MCF 10A (cell line): ENCODE measurements around the gene CWH43. TPM values are rescaled to one million over a fixed set of nuclear protein-coding genes. Genes with fewer than 3 reads are reported as not detected.
"Not testable (repeated sequence)": the region's sequence is repeated elsewhere in the genome, so short reads cannot be mapped to it uniquely, and the experiment has no call there.

Source experiments
- BruUV-seq: library from RNA; stranded (reverse); fragments of 400-500 nt; replicated peaks from 2 replicates; lab custom pipeline; 2021; lab: Mats Ljungman, UMichigan
- CTCF ChIA-PET: fragments of 300-600 bp; sonication (Branson Sonifier 250); formaldehyde crosslinking; extraction: SDS; loops from one replicate; lab custom pipeline; 2021; ENCODE audit warnings: antibody characterized with exemption, inconsistent platforms; lab: Yijun Ruan, JAX
- POLR2A ChIA-PET: fragments of 300-600, 350-650 bp; sonication (Branson Sonifier 250); formaldehyde crosslinking; extraction: SDS; loops from one replicate; lab custom pipeline; 2020; ENCODE audit warnings: antibody characterized with exemption, inconsistent platforms; lab: Yijun Ruan, JAX
- DNase-seq: peaks from one replicate; pipeline ENCODE4 v3.0.0-alpha.2; 2018; ENCODE audit not compliant: unreplicated experiment
- H3K27ac Mint-ChIP-seq: one replicate; pipeline ENCODE4 v1.8.0; 2022; ENCODE audit warnings: mild to moderate bottlenecking, low read depth, mixed read lengths; ENCODE audit not compliant: unreplicated experiment
- H3K27me3 Mint-ChIP-seq: one replicate; pipeline ENCODE4 v1.8.0; 2022; ENCODE audit warnings: mixed read lengths; ENCODE audit not compliant: insufficient read depth, unreplicated experiment
- H3K36me3 Mint-ChIP-seq: one replicate; pipeline ENCODE4 v1.8.0; 2022; ENCODE audit warnings: mild to moderate bottlenecking, moderate library complexity, mixed read lengths; ENCODE audit not compliant: insufficient read depth, unreplicated experiment
- H3K4me1 Mint-ChIP-seq: one replicate; pipeline ENCODE4 v1.8.0; 2022; ENCODE audit warnings: mixed read lengths; ENCODE audit not compliant: insufficient read depth, unreplicated experiment
- H3K4me3 Mint-ChIP-seq: one replicate; pipeline ENCODE4 v1.8.0; 2022; ENCODE audit warnings: mild to moderate bottlenecking, moderate library complexity, mixed read lengths; ENCODE audit not compliant: unreplicated experiment
- H3K9me3 Mint-ChIP-seq: one replicate; pipeline ENCODE4 v1.8.0; 2022; ENCODE audit warnings: mixed read lengths; ENCODE audit not compliant: unreplicated experiment
- intact Hi-C: fragments of 100-400 bp; cut with micrococcal nuclease; formaldehyde crosslinking; loops from 2 replicates; pipeline ENCODE4 v1.14.1; 2022
- total RNA-seq: library from RNA; stranded (reverse); gene quantifications from 2 replicates; pipeline ENCODE4 v1.2.3, GENCODE V29; 2022

The CWH43 gene
- total RNA-seq, 1 experiment from 2014 or later, result not detected

GRCh38 chr4:49105248-49105904 is 119.3 kb downstream of the CWH43 start:
- intact Hi-C loops, result not testable (repeated sequence)

GRCh38 chr4:49107262-49107661 is 121.2 kb downstream of the CWH43 start:
- peaks cover 92% of the 10 kb centered on the region for H3K9me3 Mint-ChIP-seq
- H3K4me1 Mint-ChIP-seq, intact Hi-C loops, BruUV-seq, H3K27me3 Mint-ChIP-seq, POLR2A ChIA-PET, CTCF ChIA-PET, H3K36me3 Mint-ChIP-seq, H3K27ac Mint-ChIP-seq, H3K4me3 Mint-ChIP-seq: not testable (repeated sequence)
- DNase-seq, result peak; percentile 41

More at GRCh38 chr4:49105248-49105904, 119.3 kb downstream of the CWH43 start:
- H3K27ac Mint-ChIP-seq, POLR2A ChIA-PET, DNase-seq, H3K4me3 Mint-ChIP-seq, H3K4me1 Mint-ChIP-seq, H3K27me3 Mint-ChIP-seq, BruUV-seq, CTCF ChIA-PET, H3K36me3 Mint-ChIP-seq: not testable (repeated sequence)
- H3K9me3 Mint-ChIP-seq, result peaks cover 84% of the 10 kb centered on the region

DNA sequence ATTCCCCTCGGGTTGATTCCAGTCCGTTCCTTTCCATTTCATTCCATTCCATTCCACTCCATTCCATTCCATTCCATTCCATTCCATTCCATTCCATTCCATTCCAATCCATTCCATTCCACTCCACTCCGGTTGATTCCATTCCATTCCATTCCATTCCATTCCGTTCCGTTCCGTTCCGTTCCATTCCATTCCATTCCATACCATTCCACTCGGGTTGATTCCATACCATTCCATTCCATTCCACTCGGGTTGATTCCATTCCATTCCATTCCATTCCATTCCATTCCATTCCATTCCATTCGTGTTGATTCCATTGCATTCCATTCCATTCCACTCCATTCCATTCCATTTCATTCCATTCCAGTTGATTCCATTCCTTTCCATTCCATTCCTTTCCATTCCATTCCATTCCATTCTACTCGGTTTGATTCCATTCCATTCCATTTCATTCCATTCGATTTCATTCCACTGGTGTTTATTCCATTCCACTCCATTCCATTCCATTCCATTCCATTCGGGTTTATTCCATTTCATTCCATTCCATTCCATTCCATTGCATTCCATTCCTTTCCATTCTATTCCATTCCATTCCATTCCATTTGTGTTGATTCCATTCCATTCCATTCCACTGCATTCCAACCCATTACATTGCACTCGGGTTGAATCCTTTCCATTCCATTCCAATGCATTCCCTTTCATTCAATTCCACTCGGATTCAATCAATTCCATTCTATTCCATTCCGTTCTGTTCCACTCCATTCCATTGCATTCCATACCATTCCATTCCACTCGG is 122.3 kb downstream of the CWH43 start:
- CTCF ChIA-PET, H3K4me3 Mint-ChIP-seq, H3K36me3 Mint-ChIP-seq, H3K27ac Mint-ChIP-seq, H3K4me1 Mint-ChIP-seq, intact Hi-C loops, POLR2A ChIA-PET, BruUV-seq, DNase-seq, H3K27me3 Mint-ChIP-seq: not testable (repeated sequence)
- H3K9me3 Mint-ChIP-seq, result peaks cover 89% of the 10 kb centered on the region

DNA sequence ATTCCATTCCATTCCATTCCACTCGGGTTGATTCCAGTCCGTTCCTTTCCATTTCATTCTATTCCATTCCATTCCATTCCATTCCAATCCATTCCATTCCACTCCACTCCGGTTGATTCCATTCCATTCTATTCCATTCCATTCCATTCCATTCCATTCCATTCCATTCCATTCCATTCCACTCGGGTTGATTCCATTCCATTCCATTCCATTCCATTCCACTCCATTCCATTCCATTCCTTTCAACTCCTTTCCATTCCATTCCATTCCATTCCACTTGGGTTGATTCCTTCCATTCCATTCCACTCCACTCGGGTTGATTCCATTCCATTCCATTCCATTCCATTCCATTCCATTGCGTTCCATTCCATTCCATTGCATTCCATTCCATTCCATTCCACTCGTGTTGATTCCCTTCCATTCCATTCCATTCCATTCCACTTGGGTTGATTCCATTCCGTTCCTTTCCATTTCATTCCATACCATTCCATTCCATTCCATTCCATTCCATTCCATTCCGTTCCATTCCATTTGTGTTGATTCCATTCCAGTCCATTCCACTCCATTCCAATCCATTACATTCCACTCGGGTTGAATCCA is 123.6 kb downstream of the CWH43 start:
- H3K4me3 Mint-ChIP-seq, DNase-seq, POLR2A ChIA-PET, CTCF ChIA-PET, H3K27me3 Mint-ChIP-seq, H3K27ac Mint-ChIP-seq, H3K36me3 Mint-ChIP-seq, intact Hi-C loops, H3K4me1 Mint-ChIP-seq, BruUV-seq: not testable (repeated sequence)
- peaks cover 86% of the 10 kb centered on the region for H3K9me3 Mint-ChIP-seq

GRCh38 chr4:49110579-49110978 is 124.5 kb downstream of the CWH43 start:
- intact Hi-C loops, H3K27me3 Mint-ChIP-seq, H3K27ac Mint-ChIP-seq, DNase-seq, POLR2A ChIA-PET, CTCF ChIA-PET, H3K4me3 Mint-ChIP-seq, H3K4me1 Mint-ChIP-seq, H3K36me3 Mint-ChIP-seq, BruUV-seq: not testable (repeated sequence)
- peaks cover 84% of the 10 kb centered on the region for H3K9me3 Mint-ChIP-seq

Other genes starting within 250 kb of the CWH43 start
- gene FRYL, start 206.0 kb upstream of the CWH43 start, total RNA-seq, result 52.3 and 53.9 TPM in 2 replicates
- 207 and 224 TPM in 2 replicates for gene OCIAD1, start 155.2 kb upstream of the CWH43 start, total RNA-seq
- 66.3 and 94.1 TPM in 2 replicates for gene OCIAD2, start 79.5 kb upstream of the CWH43 start, total RNA-seq